ENCODE data around the gene GADL1.

GADL1 gene

DNA sequence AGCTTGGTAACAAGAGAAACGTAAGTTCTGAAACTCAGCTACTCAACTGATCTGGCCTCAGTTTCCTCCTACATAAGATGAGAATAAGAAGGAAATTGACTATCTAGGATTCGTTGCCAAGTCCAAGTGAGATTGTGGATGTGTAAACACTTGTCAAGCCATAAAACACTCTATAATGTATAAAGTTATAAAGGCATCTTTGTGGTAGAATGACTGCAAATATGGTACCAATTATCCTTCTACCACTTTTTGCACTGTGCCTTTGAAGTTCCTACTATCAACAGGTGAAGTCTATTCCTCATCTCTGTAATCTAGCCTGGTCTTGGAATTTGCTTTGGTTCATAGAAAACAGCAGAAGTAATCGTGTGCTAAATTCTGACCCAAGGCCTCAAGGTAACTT lies 138.2 kb downstream of the GADL1 start:
- DNase-seq (ENCODE audit: low read depth): no peak

DNA sequence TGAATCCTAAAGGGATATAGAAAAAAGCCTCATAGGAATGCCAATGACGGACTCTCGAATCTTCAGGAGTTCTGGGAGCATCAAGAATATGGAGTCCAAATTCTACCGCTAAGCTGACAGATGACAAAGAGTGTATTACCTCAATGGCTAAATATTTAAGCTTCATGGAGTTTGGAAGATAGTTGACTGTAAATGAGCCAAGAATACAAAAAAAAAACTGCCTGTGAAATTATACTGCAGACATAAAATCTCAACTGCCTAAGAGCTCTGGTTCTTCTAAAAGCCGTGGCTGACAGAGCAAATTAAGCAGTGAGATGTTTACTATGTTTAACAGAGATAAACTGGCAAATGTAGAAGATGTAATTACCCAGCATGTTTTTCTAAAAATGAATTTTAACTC lies 140.0 kb downstream of the GADL1 start:
- DNase-seq (ENCODE audit: low read depth): no peak

DNA sequence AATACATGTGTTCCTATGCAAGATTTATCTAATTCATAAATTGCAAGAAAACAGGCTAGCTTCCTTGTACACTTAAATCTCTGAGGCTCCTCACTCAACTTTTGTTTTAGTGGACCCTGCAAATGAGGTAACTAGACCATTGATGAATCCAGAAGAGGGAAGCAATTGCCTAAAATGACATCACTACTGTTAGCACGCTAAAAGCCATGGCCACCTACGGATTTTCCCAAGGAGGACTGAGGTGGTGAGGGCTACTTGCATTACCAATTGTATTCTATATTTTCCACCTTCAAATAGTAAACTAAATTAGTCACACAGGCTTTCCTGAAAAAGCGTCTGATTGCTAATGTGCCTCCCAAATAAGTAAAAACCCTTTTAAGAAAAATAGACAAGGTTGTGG lies 140.7 kb downstream of the GADL1 start:
- no peak for DNase-seq (ENCODE audit: low read depth)

DNA sequence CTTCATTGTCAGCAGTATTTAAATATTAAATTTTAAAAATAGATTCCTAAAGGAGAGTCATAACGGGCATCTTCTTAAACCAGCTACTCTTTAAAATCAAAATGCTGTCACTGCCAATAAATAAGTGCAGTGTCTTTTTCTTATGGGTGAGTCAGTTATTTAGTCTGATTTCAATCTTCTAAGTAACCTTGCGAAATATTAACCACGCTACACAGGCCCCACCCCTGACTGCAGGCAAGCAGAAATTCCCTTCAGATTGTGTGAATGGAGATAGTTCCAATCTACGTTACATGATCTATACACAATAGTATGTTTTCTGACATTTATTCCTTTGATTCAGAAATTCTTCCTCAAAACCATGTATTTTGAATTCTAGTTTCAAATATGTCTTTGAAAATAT lies 141.5 kb downstream of the GADL1 start:
- no peak for DNase-seq (ENCODE audit: low read depth)

DNA sequence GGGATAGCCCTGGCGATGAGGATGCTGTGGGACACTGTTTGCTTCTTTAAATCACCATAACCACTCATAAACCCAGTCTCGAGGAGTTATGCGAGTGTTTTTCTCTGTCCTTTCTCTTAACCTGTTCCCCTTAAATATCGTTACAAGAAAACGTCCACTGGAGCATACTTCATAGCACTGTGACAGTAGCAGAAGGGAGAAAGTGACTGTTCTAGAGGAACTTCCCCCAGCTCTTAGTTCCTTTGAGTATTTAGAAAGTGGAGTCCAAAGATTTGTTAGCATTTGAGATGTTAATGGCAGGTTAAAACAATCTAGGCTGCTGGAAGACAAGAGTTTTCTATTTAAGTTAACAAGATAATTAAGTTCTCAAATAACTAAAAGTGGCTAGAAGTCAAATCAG lies 142.0 kb downstream of the GADL1 start:
- DNase-seq (ENCODE audit: low read depth): no peak

DNA sequence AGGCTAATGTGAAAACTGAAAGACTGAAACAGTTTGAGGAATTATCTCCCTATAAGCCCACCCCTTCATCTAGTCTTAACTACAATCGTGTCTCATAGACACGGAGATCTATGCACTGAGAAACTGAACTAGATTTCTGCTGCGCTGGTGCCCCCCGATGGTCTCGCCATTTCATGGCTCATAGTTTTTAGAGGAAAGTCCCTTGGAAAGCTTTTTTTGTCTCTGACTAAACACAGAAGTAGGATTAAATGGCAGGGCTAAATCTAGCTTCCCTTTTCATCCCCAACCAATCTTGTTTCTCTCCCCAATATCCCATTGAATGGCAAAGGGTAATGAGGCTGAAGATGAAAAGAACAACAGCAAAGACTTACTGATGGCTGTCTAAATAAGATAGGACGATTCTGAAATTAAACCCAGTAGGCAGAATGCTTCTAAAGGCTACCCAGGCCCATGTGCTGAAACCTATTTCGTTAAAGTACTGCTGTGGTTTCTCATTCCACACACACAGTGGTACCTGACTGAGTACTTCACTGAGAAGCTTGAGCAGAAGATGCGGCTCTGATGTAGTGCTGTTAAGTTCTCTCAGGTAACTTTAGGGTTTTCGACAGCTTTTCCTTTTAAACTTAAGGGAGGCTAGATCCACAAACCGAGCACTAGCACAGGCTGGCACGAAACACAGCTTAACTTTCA lies 142.7 kb downstream of the GADL1 start:
- peak; percentile 51 for DNase-seq (ENCODE audit: low read depth)

DNA sequence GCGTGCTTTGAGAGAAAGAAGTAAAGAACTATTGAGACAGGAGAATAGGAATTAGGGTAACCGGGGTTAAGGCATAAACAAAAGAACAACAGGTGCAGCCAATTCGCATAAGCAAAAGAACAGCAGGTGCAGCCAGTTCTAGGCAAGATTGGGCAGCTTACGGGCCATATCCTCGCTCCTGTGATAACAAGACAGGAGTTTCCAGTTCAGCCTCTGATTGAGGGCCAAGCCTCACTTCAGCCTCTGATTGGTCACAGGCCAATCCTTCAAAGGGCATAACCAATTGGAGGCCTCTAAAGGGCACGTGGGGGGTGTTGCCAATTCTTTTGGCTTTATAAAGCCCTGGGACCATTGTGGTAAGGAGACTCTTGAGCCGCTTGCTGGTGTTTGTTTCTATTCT lies 143.5 kb downstream of the GADL1 start:
- no peak for DNase-seq (ENCODE audit: low read depth)

DNA sequence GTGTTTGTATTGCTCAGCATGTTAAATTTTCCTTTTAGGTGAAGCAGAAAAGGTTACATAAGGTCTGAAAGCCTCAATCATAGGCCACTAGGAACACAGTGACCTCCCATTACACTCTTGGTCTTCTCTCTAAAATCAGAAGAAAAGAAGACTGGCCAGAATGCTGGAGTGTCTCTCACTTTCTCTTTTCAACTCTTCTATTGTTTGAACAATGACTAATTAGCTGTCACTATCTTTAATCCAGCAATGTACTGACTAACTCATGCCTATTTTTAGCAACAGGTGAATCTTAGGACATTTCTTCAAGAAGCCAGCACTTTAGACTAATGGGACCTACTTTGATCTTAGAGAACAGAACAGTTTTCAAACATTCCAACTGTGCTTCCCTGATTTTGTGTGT lies 145.2 kb downstream of the GADL1 start:
- DNase-seq (ENCODE audit: low read depth): no peak

DNA sequence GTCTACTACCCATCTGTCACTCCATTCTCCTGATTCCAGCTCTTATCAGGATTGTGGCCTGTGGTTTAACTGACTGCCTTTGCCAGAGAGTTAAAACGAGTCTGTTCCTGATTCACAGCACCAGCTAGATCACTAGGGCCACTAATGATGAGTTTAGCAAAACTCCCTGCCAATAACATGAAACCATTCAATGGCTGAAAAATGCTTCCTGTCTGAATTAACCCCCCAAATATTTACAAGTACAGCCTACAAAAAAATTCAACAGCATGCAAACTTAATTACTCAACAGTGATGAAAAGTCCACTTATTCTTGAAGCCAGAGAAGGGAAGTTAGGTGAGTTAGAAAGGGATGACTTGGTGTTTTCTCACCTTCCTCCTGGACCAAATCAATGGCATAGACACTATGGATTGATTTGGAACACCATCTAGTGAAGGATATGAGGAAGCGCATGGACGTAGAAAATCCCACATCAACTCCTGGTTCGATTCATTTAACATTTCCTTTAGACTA lies 146.6 kb downstream of the GADL1 start:
- no peak for DNase-seq (ENCODE audit: low read depth)

DNA sequence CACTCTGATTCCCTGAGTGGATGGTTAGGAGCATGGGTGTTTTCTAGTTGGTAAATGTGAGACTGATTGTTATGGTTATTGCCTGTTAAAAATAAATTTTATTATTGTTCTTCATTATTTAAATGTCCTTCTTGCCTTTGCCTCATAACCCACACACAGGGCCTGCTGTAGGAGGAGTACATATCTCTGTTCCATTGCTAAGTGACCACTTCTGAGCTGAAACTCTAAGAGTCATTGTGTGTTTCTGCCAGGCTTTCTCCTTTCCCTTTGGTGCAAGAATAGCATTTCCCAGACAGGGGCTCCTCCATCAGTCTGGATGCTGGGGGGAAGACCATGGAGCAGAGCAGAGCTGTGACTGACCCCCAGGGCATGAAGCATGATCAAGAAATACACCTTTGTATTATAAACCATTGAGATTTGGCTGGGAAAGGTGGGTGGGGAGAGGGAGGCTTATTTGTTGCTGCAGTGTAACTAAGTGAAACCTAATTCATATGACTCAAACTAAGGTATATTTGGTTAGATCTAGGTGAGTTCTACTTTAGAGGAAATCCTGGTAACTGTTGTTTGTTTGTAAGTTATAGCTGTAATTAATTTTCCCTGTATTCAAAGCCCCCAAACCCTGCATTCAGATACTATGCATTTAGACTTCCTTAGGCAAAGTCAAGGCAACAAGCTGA lies 150.7 kb downstream of the GADL1 start:
- no peak for DNase-seq (ENCODE audit: low read depth)

DNA sequence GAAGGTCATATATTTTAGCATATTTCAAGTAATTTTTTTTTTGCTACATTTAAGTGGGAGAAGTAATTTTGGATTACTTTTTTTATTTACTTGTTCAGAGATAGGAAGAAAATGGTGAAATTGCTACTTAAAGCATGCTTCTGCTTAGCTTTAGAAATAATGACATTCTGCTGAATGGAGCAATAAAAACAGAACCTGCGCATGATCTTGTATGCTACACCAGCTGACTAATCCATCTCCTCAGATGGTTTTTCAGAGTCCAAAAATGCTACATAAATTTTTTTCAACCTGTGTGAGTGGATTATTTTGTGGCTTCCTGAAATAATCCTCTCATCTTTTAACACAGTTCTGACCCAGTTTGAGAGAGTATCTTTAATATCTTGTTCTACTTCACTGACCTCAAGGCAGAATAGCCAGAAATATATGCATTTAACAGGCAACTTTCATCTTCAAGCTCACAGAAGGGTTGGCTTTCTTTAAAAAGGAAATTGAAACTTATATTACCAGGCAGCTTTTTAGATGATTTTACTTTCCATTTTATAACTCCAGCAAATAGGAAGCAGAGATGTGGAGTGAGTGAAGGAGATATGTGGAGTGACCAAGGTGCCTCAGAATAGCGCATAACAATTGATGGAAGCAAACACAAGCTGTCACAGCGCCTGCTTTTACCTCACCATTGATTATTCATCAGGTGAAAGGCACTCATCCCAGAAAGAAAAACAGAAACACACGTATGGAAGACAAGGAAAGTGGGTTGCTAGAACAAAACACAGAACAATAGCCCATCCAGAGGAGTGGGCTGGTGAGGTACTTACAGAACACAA lies 151.5 kb downstream of the GADL1 start:
- no peak for DNase-seq (ENCODE audit: low read depth)

DNA sequence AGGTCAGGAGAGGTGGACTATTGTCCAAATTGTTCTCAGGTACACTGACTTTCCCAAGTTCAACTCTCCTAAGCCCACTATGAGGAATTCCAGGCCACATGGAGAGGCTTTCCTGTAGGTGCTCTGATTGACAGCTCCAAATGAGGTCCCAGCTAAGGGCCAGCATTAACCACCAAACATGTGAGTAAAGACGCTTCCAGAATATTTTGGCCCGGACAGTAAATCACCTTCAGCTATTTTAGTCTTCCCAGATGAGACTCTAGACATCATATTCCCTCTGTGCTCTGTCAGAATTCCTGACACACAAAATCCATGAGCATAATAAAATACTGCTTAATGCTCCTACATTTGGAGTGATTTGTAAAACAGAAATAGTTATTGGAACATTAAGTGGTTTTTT lies 152.6 kb downstream of the GADL1 start:
- no peak for DNase-seq (ENCODE audit: low read depth)

DNA sequence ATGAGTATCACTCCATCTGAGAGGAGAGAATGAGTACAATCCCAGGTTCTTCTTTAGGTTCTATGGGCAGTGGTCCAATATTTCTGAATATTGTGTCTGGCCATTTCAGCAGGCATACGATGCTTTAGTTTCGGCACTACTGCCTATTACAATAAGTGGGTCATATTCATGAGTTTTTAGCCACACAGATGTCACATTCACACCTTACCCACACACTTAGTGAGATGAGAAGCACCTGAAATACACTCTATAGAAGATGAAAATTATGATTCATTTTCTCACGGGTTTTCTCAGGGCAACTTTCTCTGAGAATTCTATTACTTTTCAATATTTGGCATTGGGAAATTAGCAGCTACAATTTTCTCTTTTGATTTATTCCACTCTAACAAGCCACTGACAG lies 155.9 kb downstream of the GADL1 start:
- DNase-seq (ENCODE audit: low read depth): no peak

DNA sequence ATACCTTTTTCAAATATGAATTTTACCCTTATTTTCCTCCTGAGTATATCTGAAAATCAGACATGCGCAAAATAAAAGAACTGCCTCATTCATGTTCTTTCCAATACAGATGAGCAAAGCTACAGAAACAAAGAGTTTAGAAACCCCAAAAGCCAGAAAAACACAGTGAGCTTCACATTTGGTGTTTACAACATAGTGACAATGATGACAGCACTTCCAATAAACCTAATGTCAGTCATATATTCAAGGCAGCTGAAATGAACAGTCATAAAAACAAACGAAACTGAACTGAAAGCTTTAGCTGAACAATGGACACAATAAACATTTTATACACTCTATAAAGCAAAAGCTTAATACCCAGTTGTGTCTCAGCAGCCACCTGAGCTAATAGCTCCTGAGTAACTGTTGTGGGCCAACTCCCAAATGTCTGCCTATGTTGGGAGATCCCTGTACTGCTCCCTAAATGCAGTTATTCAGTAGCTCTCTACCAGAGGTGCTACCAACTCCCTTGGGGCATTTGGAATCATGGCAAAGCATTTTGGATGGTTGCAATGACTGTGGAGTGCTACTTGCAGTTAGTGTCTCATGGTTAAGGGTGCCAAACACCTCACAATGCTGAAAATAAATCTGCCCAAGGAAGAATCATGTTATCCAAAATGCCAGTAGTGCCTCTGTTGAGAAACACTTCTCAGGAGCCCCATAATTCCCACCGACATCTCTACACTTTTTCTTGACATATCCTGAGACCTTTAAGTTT lies 156.5 kb downstream of the GADL1 start:
- DNase-seq (ENCODE audit: low read depth): no peak

DNA sequence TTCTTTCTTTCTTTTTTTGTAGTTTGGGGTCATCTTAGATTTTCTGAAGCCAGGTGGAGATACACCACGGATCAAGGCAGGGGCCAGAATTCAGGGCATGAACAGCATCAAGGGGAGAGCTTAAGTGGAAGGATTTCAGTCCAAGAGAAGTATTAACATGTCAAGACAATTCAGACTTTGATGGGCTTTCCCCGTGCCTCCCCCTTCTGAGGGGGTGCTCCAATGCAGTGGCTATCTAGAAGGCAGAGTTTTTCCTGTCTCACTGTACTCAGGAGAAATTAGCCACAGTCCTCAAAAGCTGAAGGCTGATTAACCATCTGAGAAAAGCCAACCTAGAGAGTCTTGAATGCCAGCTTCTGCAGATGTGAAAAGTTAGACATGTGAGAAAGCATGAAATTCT lies 160.8 kb downstream of the GADL1 start:
- DNase-seq (ENCODE audit: low read depth): no peak

DNA sequence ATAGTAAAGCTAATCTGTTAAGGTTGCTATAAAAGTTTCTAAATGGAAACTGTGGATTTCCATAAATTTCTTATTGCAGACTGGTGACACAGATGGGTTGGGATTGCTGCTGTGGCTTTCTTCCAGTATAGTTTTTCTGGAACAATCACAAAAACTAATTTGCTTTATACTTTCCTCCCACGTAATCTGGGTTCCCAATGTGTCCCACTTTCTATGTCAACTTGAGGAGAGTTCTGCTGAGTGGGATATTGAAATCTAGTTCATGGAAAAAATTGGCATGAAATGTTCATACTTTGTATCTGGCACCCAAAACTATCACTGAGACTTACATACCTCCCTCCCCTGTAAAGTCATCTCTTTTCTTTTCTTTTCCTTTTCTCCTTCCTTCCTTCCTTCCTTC lies 161.3 kb downstream of the GADL1 start:
- no peak for DNase-seq (ENCODE audit: low read depth)

DNA sequence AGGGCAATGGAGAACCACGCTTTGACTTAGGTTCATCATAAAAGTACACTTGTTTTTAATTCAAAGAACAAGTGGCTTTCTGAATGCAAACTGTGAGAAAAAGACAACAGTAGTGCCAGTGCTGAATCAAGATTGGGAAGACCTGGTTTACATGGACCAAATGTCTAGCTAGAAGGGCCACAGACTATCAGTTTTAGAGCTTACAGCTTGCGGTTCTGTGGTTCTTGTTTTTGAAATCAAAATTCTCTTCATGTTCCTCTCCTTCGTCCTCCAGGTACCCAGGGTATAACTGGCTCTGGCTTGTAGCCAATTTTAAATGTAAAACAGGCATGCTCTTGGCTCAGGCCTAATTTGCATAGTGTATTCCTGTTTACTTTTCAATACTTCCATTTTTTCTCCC lies 163.5 kb downstream of the GADL1 start:
- DNase-seq (ENCODE audit: low read depth): no peak

DNA sequence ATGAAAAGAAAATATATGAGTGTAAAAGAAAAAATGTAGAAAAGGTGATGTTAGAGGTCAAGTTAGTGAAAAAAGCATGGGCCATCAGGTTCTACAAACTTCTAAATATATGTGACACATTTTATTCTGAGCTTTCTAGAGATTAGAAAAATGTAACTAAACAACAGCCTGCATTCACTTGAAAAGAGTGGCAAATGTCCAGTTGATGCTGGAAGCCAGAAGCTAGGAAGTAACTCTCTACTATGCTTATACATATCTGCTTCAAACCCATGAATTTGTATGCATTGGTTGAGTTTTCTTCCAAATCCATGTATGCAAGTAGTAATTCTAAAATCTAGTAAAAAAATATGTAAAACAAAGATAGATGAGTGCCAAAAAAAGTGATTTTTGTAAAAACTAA lies 164.5 kb downstream of the GADL1 start:
- no peak for DNase-seq (ENCODE audit: low read depth)

DNA sequence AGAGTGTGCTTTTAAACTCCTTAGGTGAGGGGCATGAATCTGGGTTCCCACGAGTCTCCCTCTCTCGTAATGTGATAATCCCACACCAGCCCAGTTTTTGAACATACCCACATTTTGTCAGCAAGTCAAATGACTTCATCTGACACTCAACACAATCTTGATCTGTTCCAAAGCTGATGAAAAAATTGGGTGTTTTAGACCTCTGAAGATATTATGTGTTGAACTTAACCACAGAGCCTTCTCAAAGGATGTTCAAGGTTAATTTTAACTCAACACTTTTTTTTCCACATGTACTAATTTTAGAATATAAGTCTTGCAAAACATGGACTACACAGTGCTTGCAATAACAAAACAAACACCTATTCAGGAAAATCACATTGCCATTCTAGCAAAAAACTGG lies 164.9 kb downstream of the GADL1 start:
- DNase-seq (ENCODE audit: low read depth): no peak

DNA sequence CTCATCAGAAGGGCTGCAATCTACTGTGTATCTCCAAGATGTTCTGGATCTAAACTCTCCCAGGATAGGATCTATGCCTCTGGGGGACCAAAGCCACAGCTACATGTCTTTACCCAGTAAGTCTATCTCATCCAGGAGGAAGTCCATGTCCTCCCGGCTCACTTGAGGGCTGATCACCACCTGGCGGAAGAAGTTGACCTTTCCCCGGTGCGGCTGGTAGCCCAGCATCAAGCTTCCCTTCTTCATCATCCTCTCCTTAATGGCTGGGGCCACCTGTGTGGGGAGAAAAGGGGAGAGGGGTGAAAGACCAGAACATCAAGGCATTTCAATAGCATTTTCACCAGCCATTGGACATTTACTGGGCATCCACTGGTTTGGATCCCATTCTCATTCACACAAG lies 166.3 kb downstream of the GADL1 start:
- DNase-seq (ENCODE audit: low read depth): no peak

DNA sequence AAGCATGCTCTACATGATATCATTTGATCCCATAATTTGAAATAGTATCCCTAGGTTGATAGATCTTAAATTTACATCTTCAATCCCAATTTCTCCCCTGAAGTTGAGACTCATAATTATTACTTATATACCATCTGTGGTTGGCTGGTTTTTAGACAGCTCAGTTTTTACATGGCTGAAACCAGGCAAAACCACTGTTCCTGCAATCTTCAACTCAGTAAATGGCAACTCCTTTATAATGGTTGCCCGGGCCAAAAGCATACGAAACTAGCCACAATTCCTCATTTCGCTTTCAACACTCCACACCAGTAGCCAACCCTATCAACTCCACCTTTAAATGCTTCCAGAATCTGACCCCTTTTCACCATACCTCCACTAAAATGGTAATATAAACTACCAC lies 169.6 kb downstream of the GADL1 start:
- DNase-seq (ENCODE audit: low read depth): no peak

DNA sequence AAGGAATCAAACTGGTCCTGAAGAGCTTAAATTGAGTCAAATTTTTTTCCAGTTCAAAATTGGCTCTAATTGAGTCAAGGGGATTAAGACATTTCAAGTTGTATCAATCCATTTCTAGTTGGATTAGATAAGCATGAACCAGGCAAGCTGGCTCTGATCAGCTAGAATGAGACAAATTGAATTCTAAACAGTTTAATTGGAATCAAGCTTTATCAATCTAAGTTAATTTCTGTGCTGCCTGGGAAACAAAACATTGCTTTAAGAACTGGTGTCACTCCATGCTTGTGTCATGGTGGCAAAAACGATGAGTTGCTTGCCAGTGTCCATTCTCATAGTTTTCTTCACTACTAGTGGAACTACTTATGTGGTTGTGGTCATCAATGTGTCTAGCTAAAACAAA lies 171.2 kb downstream of the GADL1 start:
- no peak for DNase-seq (ENCODE audit: low read depth)

DNA sequence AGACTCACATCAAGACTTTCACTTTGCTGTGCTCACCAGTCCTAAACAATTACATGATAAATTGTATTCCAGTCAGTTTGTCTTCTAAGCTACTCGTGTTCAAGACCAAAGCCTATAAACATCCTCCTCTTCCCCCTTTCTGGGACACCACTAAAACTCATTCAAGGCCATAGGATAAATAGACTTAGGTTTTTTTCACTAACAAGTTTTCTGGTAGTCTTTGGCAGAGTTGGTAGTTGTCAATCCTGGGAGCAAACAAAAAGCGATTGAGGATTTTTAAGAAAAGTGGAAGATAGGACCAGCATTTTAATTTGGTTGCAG lies 173.2 kb downstream of the GADL1 start:
- DNase-seq (ENCODE audit: low read depth): no peak
